DMS53 treated with DMSO at 0.1 percent for 48 hours (cell line): ENCODE results near the gene NAT9.

ENCODE experiments used
- DNase-seq: peaks from one replicate; lab custom pipeline; 2025; ENCODE audit not compliant: unreplicated experiment; lab: John Stamatoyannopoulos, UW

Gene NAT9

GRCh38 chr17:74731347-74731605 lies 44.9 kb downstream of the NAT9 start:
- no peak for DNase-seq

GRCh38 chr17:74730491-74731346 lies 45.4 kb downstream of the NAT9 start:
- DNase-seq: no peak

- no peak for DNase-seq
These were observed 46.3 kb downstream of the NAT9 start for GRCh38 chr17:74729866-74730265.

GRCh38 chr17:74729368-74729767 lies 46.8 kb downstream of the NAT9 start:
- DNase-seq: no peak

GRCh38 chr17:74728702-74729075 lies 47.5 kb downstream of the NAT9 start:
- no peak for DNase-seq

GRCh38 chr17:74728033-74728701 lies 48.0 kb downstream of the NAT9 start:
- no peak for DNase-seq

- no peak for DNase-seq
These were observed 51.0 kb downstream of the NAT9 start for GRCh38 chr17:74725111-74725510.

- no peak for DNase-seq
These were observed 52.3 kb downstream of the NAT9 start for GRCh38 chr17:74723891-74724290.

- DNase-seq: no peak
These were observed 53.4 kb downstream of the NAT9 start for GRCh38 chr17:74722782-74723181.
